SU-DHL-6 (cell line): Measurements from ENCODE around the gene LEKR1.

Experiments used
- EZH2phosphoT487 ChIP-seq: fragments of 200-600 bp; sonication (generic), shearing (Covaris generic); conservative IDR thresholded peaks from 2 replicates; pipeline ENCODE4 v1.6.1; 2018; ENCODE audit warnings: mild to moderate bottlenecking, antibody characterized with exemption, low read length, moderate library complexity, mixed read lengths
- TF ChIP-seq, protein P1 (sequence below): fragments of 200-600 bp; sonication (generic); IDR thresholded peaks from one replicate; pipeline ENCODE4 v1.5.1; 2017; ENCODE audit warnings: antibody characterized with exemption, mild to moderate bottlenecking, low read length, moderate library complexity; ENCODE audit not compliant: insufficient read depth, poor library complexity, severe bottlenecking

DNA sequence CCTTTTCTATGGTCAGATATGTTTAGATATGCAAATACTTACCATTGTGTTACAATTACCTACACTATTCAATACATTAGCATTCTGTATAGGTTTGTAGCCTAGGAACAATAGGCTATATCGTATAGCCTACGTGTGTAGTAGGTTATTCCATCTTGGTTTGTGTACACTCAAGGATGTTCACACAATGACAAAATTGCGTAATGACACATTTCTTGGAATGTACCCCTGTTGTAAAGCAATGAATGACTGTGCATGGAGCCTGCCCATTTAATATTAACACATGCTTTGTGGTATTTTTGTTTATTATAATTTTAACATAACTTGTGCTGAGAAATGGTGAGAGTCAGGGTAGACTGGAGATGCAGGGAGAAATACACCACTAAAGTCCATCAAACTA lies 154.9 kb downstream of the LEKR1 start:
- TF ChIP-seq, protein P1, sequence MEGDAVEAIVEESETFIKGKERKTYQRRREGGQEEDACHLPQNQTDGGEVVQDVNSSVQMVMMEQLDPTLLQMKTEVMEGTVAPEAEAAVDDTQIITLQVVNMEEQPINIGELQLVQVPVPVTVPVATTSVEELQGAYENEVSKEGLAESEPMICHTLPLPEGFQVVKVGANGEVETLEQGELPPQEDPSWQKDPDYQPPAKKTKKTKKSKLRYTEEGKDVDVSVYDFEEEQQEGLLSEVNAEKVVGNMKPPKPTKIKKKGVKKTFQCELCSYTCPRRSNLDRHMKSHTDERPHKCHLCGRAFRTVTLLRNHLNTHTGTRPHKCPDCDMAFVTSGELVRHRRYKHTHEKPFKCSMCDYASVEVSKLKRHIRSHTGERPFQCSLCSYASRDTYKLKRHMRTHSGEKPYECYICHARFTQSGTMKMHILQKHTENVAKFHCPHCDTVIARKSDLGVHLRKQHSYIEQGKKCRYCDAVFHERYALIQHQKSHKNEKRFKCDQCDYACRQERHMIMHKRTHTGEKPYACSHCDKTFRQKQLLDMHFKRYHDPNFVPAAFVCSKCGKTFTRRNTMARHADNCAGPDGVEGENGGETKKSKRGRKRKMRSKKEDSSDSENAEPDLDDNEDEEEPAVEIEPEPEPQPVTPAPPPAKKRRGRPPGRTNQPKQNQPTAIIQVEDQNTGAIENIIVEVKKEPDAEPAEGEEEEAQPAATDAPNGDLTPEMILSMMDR, result no peak
- TF ChIP-seq EZH2phosphoT487, result no peak
